Measurements from ENCODE around the gene TRIM24.
A peak's percentile ranks its signal among the peaks of the same experiment; 100 is the strongest.

The TRIM24 gene

DNA sequence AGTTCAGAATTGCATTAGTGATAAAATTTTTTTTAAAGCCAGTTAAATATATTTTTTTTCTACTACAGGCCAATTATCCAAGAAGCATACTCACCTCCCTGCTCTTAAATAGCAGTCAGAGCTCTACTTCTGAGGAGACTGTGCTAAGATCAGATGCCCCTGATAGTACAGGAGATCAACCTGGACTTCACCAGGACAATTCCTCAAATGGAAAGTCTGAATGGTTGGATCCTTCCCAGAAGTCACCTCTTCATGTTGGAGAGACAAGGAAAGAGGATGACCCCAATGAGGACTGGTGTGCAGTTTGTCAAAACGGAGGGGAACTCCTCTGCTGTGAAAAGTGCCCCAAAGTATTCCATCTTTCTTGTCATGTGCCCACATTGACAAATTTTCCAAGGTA is 119.1 kb downstream of the TRIM24 start:
- no peak for DNase-seq

DNA sequence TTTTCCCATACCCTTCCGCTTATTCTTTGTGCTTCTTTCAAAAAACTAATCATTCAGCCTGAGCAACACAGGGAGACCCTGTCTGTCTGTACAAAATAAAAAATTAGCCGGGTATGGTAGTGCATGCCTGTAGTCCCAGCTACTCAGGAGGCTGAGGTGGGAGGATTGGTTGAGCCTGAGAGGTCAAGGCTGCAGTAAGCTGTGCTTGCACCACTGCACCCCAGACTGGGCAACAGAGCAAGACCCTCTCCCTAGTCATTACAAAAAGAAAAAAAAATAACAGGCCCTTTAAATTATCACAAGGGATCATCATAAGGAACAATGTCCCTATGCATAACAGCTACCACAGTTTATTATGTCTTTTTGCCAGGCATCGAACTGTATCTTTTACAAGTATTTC is 119.6 kb downstream of the TRIM24 start:
- DNase-seq = no peak

DNA sequence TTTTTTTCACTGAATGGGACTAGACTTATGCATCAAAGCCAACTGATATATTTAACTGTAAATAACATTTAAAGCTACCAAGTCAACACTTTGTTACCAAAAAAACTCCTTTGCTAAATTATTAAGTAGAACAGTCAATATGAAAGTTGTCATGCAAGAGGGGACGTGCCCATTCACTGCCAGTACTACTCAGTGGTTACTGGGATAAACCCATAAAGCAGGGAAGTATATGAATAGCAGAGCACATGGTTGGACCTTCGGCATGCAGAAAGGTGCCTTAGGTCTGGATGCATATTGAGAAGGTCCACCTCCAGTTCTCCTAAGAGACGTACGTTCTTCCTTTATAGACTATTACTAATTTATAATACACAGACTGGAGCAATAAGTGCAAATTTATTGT is 121.0 kb downstream of the TRIM24 start:
- DNase-seq = no peak

DNA sequence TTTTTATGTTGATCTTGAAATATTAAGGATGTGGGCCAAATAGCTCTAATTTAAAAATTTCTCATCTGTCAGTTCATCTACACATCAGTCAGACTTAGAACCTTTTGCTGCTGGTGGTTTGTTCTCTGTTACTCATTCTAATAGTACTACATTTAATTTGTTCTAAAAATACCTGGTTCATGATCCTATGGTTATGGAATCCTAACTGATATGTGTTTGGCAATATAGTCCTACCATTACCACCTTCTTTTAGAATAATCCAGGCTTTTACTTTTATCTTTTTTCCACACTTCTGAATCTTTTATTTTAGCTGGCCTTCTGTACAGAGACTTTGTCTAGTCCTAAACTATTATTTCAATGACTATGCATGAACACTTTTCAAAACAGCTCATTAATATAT is 124.2 kb downstream of the TRIM24 start:
- no peak for DNase-seq

DNA sequence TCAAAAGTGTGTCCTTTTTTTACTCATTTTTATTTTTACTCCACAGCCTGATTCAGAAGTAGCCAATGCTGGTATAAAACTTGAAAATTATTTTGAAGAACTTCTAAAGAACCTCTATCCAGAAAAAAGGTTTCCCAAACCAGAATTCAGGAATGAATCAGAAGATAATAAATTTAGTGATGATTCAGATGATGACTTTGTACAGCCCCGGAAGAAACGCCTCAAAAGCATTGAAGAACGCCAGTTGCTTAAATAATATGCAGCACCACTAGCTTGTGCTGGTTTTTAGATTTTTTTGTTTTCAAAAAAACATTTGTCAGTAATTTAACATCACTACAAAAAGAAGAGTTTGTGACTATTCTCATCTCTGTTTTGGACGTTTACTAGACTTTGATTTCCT is 124.6 kb downstream of the TRIM24 start:
- DNase-seq = no peak

DNA sequence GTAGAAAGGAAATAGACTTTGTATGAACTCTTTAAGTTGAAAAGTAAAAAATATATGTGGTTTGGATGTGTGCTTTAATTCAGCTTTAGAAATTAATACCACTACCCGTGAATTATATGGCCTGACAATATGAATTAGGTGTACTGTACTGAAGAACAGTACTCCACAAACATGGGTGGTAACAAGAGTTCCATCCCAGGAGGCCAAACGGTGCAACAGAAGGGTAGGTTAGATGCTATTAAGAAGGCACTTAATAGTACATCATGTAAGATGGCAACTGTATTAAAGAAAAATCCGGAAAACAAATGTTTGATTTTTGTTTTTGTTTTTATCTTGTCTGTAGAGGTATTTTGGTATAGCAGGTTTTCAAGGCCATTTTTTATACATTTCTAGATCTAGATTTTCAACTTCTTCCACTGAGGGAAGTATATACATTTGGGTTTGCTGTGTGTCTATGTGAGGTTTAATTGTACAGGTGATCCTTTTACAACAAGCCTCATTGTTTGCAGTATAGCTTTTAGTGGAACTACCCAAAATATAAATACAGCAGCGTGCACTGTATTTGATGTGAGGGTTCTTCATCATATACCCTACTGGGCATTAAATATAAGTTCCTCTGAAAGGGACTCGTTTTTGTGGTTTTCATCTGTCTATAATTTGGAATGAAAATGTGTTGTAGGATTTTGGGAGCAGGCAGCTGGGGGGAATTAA is 125.4 kb downstream of the TRIM24 start:
- no peak for DNase-seq

DNA sequence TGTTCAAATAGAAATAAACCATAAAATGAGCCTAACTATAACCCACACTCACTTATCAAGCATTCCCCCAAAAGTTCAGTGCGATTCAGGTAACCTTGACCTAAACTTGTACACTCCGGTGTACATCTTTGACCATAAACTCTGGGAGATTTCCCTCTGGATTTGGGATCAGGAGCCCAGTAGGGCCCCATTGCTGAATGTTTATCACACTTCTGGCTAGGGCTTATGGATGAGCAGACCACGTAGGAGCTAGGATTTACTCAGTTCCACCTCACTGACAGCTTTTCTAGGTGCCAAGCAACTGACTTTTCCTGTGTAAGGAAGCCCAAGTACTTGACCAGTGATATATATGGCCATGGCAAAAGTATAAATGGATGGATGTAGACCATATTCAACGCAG is 127.4 kb downstream of the TRIM24 start:
- no peak for DNase-seq

DNA sequence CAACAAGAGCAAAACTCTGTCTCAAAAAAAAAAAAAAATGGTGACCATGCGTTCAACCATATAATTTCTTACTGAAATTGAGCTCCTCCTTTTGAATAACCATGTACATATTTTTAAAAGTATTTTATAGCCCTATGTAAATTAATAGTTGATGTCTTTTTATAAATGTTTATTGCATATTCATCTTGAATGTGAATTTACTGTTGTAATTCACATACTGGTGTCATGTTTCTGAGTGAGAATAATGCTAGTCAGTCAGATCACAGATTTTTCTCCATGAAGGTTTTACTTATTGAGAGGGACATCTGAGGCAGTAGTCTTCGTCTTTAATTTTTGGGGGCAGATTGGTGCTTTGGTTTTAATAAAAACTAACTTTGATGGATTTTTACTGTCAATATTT is 128.9 kb downstream of the TRIM24 start:
- DNase-seq = no peak

DNA sequence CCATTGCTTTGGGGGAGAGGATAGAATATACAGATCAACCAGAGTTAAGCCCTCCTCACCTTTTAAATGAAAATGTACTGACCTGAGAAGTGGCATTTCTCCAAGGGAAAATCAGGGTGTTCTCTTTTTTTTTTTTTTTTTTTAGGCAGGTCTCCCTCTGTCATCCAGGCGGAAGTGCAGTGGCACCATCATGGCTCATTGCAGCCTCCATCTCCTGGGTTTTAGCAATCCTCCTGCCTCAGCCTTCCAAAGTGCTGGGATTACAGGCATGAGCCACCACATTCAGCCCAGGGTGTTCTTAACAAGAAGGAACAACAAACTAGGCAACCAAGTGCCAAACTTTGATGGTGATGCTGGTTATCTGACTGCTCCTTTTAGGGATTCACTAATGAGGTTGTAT is 130.1 kb downstream of the TRIM24 start:
- DNase-seq = no peak

DNA sequence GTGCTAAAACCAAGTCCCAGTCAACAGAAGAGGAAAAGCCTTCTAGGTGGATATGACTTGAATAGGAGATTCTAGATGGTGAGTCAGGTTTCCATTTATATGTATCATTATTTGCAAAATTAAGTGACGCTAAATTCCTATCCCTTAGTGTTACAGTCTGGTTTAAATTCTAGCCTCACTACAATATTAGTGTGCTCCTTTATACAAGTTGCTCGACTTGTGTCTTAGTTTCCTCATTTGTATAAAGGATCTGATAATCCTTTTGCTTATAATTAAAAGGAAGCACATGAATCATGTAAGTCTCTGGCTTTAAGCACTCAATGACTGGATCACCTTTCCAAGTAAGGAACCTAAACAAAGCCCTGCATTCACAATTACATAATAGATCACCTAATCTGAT is 135.4 kb downstream of the TRIM24 start:
- no peak for DNase-seq

DNA sequence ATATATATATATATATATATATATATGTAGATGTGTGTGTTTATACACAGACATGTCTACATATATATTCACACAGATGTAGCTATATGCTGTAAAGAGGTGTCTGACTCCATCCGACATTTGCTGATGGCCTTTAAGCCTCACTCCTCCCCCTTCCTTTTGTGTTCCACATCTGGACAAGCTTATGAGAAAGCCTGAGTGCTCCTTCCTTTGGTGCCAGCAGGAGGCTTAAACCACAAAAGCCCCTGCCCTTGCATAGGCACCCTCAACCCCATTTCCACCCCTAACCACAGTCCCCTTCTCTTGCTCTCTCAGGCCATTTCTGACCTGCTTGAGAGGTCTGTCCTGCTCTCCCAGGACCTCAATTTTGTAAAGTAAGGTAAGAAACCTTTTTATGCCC is 142.4 kb downstream of the TRIM24 start:
- no peak for DNase-seq

DNA sequence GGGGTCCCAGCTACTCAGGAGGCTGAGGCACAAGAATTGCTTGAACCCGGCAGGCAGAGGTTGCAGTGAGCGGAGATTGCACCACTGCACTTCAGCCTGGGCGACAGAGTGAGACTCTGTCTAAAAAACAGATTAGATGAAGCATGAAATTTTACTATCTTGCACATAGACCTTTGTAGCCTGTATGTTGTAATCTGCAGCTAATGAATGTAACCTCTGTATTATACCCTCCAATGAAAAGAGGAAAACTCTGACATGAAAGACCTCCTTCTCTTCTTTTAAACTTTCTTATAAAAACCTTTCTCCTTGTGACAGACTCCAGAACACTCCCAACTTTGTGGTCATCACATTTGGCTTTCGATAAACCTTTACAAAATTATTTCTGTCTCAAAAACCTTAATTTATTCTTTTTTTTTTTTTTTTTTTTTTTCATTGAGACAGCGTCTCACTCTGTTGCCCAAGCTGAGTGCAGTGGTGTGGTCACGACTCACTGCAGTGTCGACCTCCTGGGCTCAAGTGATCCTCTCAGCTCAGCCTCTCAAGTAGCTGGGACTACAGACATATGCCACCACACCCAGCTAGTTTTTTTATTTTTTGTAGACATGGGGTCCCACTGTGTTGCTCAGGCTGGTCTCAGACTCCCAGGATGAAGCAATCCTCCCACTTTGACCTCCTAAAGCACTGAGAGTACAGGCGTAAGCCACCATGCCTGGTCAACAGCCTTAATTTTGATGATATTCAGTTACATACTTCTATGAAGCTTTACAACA is 143.7 kb downstream of the TRIM24 start:
- peak in 3 of 4 experiments; percentile 3 to 6 (median 5) for DNase-seq

DNA sequence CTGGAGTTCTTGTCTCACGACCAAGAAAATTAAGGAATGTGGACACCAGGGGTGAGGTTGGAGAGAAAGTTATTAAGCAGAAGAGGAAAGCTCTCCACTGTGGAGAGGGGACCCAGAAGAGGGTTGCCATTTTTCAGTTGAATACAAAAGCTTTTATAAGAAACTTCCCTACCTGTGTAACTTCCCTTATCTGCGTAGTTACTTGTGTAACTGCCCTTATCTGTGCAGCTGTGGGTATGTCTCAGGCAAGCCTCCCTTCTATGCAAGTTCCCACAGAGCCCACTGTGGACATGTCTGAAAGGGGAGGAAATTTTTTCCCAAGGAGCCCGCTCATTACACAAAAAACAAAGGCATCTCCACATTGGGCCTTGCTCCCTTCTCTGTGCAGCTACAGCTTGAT is 146.2 kb downstream of the TRIM24 start:
- no peak for DNase-seq

DNA sequence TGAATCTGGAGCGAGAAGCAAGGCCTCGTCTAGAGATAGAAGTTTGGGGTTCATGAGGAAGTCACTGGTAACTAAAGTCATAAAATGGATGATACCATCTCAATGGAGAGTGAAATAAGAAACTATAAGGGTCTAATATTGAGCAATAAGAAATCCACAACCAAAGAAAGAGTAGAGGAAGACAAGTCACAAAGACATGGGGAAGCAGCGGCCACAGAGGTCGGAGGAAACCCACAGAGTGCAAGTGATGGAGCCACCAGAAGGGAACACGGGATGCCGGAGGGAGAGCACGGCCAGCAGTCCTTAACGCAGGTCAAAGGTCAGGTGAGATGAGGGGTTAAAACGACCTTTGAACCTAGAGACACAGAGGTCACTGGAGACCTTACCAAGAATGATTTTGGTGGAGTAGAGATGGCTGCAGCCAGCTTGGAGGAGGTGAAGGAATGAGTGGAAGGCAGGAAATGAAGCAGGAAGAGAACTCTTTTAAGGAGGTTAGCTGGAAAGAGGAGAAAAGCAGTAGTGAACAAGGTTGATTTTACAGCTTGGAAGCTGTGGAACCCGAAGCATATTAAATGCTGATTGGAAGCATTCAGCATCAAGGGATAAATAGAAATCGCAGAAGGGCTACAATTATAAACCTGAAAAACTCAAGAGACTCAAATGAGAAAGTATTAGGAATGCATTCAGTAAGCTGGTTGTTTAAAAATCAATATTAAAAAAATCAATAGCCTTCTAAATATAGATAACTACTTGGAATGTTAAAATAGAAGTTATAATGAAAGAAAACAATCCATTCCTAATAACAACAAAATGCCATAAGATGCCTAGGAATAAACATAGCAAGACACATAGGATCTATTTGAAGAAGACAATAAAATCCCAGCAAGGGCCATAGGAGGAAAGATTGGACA is 147.4 kb downstream of the TRIM24 start:
- DNase-seq = peak in 1 of 4 experiments; percentile 10

DNA sequence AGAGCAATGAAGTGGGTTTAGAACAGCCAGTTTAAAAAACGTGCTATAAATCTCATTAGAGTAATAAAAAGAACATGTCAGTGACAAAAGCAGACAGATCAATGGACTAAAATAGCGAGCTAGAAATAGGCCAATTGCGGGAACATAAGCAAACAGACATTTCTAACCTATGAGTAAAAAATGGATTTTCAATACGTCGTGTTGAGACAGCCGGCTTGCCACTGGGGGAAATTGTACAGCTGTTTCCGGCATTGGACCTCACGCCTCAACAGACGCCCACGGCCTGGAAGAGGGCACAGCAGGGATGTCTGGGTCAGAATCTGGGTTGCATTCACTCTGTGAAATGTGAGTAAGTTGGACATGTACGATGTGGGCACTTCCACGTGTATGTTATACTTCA is 148.2 kb downstream of the TRIM24 start:
- DNase-seq = peak; percentile 18 to 54 (median 50)

DNA sequence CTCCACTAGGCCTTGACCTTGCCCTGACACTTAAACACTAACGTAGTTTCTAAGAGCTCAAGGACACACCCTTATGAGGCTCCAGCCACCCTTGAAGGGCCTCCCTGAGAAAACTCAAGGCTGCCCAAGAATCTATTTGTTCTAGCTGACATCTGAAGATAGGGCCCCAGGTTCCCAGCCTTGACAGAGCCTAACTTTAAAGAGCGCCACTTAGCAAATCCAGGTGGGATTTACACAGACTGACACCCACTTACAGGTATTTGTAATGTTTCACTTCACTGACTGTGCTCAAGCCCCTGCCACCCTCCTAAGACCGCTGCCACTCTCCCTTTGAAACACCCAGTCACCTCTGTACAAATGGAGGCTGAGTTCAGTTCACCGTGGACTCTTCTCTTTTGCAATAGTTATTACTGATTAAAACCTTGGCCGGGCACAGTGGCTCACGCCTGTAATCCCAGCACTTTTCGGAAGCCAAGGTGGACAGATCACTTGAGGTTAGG is 150.7 kb downstream of the TRIM24 start:
- DNase-seq = no peak

DNA sequence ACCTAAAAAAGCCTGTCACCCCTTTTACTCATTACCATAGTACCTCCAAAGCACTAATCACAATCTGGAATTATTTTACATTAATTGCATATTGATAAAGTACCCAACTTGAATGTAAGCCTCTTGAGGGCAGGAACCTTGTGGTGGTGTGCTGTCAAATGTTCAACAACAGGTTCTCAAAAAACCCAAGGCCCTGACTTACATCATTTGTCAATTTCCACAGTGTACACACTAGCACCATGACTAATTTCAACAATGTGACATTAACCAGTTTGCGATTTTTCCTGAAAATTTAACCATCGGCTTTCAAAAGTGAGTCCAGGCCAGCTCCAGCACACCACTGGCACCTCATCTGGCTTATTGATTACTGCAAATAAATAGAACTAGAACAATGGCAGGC is 153.6 kb downstream of the TRIM24 start:
- DNase-seq = no peak

DNA sequence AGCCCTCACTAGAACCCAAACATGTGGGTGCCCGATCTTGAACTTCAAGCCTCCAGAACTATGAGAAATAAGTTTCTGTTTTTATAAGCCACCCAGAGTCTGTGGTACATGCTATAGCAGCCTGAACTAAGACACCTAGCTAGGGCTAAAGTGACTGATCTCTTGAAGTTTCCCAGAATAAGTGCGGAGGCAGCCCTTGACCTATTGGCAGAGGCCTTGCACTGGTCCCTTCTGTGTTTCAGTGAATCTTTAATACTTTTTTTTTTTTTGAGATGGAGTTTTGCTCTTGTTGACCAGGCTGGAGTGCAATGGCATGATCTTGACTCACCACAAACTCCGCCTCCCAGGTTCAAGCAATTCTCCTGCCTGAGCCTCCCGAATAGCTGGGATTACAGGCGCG is 156.0 kb downstream of the TRIM24 start:
- DNase-seq = no peak

DNA sequence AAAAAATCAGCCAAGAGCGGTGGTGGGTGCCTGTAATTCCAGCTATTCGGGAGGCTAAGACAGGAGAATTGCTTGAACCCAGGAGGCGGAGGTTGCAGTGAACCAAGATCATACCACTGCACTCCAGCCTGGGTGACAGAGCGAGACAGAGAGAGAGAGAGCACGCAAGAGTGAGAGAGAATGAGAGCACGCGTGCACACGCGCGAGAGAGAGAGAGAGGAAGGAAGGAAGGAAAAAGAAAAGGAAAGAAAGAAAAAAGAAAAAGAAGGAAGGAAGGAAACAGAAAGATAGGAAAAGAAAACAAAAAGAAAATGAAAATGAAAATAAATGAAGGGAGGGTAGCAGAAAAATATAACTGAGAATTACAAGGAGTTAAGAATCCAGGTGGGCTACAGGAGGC is 158.4 kb downstream of the TRIM24 start:
- no peak for DNase-seq

DNA sequence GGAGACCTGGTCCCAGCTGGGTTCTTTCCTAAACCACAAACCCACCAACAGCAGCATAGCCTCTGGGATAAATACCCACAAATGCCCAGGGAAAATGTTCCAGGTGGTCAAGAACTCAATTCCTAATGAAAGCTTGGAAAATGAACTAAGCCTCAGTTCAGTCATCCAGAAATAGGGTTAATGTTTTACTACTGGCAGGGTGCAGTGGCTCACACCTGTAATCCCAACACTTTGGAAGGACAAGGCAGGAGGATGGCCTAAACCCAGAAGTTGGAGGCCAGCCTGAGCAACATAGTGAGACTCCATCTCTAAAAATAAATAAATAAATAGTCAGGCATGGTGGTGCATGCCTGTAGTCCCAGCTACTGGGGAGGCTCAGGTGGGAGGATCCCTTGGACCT is 158.9 kb downstream of the TRIM24 start:
- no peak for DNase-seq

DNA sequence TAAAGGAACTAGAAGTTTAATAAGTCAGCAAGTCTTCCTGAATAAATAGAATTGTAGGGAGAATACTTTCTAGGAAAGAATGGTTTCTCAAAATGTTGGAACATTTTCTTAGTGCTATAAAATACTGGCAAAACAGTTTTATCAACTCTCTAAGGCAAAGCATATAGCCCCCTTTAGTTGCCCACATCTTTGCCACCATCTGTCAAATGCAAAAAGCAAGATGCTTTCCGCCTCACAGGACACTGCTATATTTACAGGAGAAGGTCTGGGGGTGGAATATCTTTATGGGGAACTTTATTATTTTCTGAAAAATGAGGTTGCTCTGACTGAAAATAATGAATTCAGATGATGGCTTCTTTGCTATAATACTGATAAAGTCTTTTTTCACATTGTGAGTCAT is 162.8 kb downstream of the TRIM24 start:
- no peak for DNase-seq

DNA sequence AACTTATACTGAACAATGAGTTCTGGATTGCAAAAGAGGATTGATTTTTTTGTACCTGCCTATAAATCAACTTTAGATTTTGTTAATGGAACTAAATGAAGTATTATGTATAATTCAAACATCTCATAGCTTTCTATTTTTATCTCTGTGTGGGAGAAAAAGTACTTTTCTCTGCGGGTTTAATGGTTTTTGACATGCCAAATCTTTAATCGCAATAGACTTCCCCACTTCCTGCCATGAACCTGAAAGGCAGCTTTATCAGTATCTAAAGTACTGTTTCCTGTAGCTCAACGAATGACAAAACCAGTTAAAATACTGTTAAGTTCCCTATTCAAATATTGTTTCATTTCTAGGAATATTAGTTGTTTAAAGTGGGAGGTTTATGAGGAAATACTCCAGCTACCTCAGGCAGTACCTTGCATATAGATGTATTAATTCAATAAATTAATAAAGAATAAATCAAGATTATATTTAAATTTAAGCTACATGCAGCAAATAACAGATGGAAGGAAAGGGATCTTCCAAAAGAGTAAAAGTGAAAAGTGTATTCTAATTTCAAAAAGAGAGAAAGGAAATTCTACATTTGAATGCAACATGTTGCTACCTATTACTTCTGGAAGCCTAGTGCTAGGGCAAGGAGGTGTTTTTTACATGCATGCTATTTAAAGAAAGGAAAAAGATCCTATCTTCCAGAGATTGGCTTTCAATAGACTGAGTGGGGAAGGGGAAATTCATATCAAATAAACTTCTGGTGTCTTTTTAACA is 165.2 kb downstream of the TRIM24 start:
- no peak for DNase-seq

Data from suppressor macrophage (primary cell).